Measurements from ENCODE around the gene FBXL20. TPM values are rescaled to one million over a fixed set of nuclear protein-coding genes. Genes with fewer than 3 reads are reported as not detected.
"Not testable (repeated sequence)": the region's sequence is repeated elsewhere in the genome, so short reads cannot be mapped to it uniquely, and the experiment has no call there.

The FBXL20 gene
- total RNA-seq, 3 donors from 2014 or later: 17.0 to 33.1 (median 25.3) TPM

DNA sequence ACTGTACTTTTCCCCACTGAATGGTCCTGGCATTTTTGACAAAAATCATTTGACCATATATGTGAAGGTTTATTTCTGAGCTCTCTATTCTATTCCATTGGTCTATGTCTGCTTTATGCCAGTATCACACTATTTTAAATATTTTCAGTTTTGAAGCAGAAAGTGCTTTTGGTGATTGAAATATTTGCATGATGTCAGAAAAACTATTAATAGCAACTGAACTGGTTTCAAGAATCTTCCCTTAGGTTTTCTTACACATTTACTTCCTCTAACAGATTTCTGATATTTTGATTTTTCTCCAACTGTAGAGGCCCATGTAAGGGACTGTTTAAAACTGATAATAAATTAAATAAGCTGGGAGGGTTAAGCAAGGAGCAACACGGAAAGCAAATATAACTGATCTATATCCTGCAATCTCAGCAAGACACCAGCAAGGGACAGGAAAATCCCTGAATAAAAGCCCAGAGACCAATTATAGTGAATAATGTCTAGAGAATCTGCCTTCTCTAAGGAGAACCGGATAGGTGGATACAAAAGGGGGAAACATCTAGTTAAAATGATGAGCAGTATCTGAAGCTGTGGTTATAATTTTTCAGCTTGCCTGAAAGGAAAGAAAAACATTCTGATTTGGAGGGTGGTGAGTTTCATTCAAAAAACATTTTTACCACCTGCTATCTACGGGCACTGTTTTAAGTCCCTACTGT lies 94.8 kb downstream of the FBXL20 start:
- Histone ChIP-seq H3K4me3 (no peak overlapping the region), H3K27me3 (no peaks in the 10 kb centered on the region), H3K36me3 (no peaks in the 10 kb centered on the region), H3K27ac (no peak overlapping the region), H3K9me3 (no peaks in the 10 kb centered on the region), H3K4me1 (no peaks in the 10 kb centered on the region)
- intact Hi-C loops (cut with DNase I; ENCODE audit: low total_unique reads): no loop called here
- DNase-seq (ENCODE audit: low spot score in 2 of 2): no peak
- no peak for TF ChIP-seq POLR2A (IDR thresholded peaks at IDR 0.05)
- TF ChIP-seq POLR2AphosphoS5 (IDR thresholded peaks at IDR 0.05): no peak
- TF ChIP-seq, protein P1, sequence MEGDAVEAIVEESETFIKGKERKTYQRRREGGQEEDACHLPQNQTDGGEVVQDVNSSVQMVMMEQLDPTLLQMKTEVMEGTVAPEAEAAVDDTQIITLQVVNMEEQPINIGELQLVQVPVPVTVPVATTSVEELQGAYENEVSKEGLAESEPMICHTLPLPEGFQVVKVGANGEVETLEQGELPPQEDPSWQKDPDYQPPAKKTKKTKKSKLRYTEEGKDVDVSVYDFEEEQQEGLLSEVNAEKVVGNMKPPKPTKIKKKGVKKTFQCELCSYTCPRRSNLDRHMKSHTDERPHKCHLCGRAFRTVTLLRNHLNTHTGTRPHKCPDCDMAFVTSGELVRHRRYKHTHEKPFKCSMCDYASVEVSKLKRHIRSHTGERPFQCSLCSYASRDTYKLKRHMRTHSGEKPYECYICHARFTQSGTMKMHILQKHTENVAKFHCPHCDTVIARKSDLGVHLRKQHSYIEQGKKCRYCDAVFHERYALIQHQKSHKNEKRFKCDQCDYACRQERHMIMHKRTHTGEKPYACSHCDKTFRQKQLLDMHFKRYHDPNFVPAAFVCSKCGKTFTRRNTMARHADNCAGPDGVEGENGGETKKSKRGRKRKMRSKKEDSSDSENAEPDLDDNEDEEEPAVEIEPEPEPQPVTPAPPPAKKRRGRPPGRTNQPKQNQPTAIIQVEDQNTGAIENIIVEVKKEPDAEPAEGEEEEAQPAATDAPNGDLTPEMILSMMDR (IDR thresholded peaks at IDR 0.05): no peak

DNA sequence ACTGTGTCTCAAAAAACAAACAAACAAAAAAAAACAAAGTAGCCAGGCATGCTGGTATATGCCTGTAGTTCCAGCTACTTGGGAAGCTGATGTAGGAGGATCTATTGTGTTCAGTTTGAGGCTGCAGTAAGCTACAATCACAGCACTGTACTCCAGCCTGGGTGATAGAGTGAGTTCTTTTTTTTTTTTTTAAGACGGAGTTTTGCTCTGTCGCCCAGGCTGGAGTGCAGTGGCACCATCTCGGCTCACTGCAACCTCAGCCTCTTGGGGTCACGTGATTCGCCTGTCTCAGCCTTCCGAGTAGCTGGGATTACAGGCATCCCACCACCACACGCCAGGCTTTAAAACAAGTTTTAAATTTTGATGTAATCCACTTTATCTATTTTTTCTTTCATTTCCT lies 95.4 kb downstream of the FBXL20 start:
- TF ChIP-seq POLR2AphosphoS5 (IDR thresholded peaks at IDR 0.05) (no peak), POLR2A (IDR thresholded peaks at IDR 0.05) (no peak)
- TF ChIP-seq, protein P1 (IDR thresholded peaks at IDR 0.05): no peak
- intact Hi-C loops (cut with DNase I; ENCODE audit: low total_unique reads): no loop called here

DNA sequence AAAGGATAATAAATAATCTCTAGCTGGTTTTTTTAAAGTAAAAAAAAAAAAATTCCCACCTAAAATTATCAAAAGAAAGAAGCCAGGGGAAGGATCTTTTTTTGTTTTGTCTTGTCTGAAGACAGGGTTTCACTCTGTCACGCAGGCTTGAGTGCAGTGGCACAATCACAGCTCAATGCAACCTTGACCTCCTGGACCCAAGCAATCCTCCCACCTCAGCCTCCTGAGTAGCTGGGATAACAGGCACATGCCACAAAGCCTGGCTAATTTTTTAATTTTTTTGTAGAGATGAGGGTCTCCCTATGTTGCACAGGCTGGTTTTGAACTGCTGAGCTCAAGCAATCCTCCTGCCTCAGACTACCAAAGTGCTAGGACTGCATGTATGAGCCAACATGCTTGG lies 97.2 kb downstream of the FBXL20 start:
- Histone ChIP-seq H3K27ac (no peak overlapping the region), H3K27me3 (no peaks in the 10 kb centered on the region), H3K4me1 (no peaks in the 10 kb centered on the region), H3K36me3 (no peaks in the 10 kb centered on the region), H3K4me3 (no peak overlapping the region), H3K9me3 (no peaks in the 10 kb centered on the region)
- TF ChIP-seq, protein P1 (IDR thresholded peaks at IDR 0.05): no peak
- no peak for TF ChIP-seq POLR2A (IDR thresholded peaks at IDR 0.05)
- no peak for TF ChIP-seq POLR2AphosphoS5 (IDR thresholded peaks at IDR 0.05)
- no peak for DNase-seq (ENCODE audit: low spot score in 2 of 2)
- intact Hi-C loops (cut with DNase I; ENCODE audit: low total_unique reads): no loop called here

More for the DNA sequence above, 95.4 kb downstream of the FBXL20 start:
- Histone ChIP-seq H3K4me3 (no peak overlapping the region), H3K27ac (no peak overlapping the region), H3K9me3 (no peaks in the 10 kb centered on the region), H3K4me1 (no peaks in the 10 kb centered on the region), H3K27me3 (no peaks in the 10 kb centered on the region), H3K36me3 (no peaks in the 10 kb centered on the region)
- DNase-seq (ENCODE audit: low spot score in 2 of 2): no peak

DNA sequence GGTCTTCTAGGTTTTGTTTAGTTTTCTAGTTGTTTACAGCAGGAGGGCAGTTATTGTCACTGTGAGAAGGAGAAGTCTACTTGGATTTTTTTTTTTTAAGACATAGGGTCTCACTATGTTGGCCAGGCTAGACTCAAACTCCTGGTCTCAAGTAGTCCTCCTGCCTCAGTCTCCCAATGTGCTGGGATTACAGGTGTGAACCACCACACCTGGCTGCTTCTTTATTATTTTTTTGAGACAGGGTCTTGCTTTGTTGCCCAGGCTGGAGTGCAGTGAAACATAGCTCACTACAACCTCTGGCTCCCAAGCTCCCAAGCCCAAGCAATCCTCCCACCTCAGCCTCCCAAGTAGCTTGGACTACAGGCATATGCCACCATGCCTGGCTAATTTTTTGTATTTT lies 107.4 kb downstream of the FBXL20 start:
- H3K9me3 ChIP-seq: no peaks in the 10 kb centered on the region
- no peaks in the 10 kb centered on the region for H3K27me3 ChIP-seq
- H3K4me1 ChIP-seq: no peaks in the 10 kb centered on the region
- intact Hi-C loops (cut with DNase I; ENCODE audit: low total_unique reads): no loop called here
- no peak overlapping the region for H3K27ac ChIP-seq
- no peak for DNase-seq (ENCODE audit: low spot score in 2 of 2)
- no peaks in the 10 kb centered on the region for H3K36me3 ChIP-seq
- TF ChIP-seq POLR2AphosphoS5 (IDR thresholded peaks at IDR 0.05): no peak
- no peak for TF ChIP-seq POLR2A (IDR thresholded peaks at IDR 0.05)
- TF ChIP-seq, protein P1 (IDR thresholded peaks at IDR 0.05): no peak
- H3K4me3 ChIP-seq: no peak overlapping the region

DNA sequence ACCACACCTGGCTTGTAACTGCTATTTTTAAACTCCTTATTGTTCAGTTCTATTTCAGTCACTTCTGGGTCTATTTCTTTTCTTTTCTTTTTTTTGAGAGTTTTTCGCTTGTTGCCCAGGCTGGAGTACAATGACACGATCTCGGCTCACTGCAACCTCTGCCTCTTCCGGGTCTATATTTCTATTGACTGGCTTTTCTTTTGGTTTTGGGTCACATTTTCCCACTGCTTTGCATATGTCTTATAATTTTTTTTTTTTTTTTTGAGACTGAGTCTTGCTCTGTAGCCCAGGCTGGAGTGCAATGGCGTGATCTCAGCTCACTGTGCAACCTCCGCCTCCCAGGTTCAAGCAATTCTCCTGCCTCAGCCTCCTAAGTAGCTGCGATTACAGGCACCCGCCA lies 108.9 kb downstream of the FBXL20 start:
- H3K4me1 ChIP-seq; H3K4me3 ChIP-seq; H3K27me3 ChIP-seq; H3K27ac ChIP-seq; H3K9me3 ChIP-seq; DNase-seq (ENCODE audit: low spot score in 2 of 2); intact Hi-C loops (cut with DNase I; ENCODE audit: low total_unique reads); H3K36me3 ChIP-seq: not testable (repeated sequence)

DNA sequence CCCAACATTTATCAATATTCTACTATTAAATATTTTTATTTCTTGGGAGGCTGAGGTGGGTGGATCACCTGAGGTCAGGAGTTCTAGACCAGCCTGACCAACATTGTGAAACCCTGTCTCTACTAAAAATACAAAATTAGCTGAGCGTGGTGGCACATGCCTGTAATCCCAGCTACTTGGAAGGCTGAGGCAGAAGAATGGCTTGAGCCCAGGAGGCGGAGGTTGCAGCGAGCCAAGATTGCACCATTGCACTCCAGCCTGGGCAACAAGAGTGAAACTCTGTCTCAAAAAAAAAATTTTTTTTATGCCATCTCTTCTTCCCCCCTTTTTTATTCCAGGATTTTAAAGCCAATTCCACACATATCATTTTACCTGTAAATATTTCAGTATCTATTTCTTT lies 114.9 kb downstream of the FBXL20 start:
- DNase-seq (ENCODE audit: low spot score in 2 of 2); H3K36me3 ChIP-seq; H3K4me3 ChIP-seq; H3K27ac ChIP-seq; H3K4me1 ChIP-seq; H3K27me3 ChIP-seq; intact Hi-C loops (cut with DNase I; ENCODE audit: low total_unique reads); H3K9me3 ChIP-seq: not testable (repeated sequence)

Measured in breast epithelium (tissue), 4 donors.